Mesodermal cell (in vitro differentiated cells): ENCODE results near the gene E2F4.
A peak's percentile ranks its signal among the peaks of the same experiment; 100 is the strongest.

Experiments used
- H3K27ac ChIP-seq: 2 replicates; pipeline ENCODE4 v1.7.0; 2013; ENCODE audit warnings: mild to moderate bottlenecking, low read depth, low read length, moderate library complexity; ENCODE audit not compliant: severe bottlenecking
- H3K36me3 ChIP-seq: 2 replicates; pipeline ENCODE4 v1.7.1; 2013; ENCODE audit warnings: mild to moderate bottlenecking, low read length, moderate library complexity; ENCODE audit not compliant: control insufficient read depth, insufficient read depth
- H3K4me1 ChIP-seq: one replicate; pipeline ENCODE4 v1.7.1; 2013; ENCODE audit warnings: mild to moderate bottlenecking, low read length; ENCODE audit not compliant: insufficient read depth, control insufficient read depth, poor library complexity, severe bottlenecking
- H3K4me3 ChIP-seq: 2 replicates; pipeline ENCODE4 v1.7.0; 2013; ENCODE audit warnings: low read length, control low read depth, mild to moderate bottlenecking; ENCODE audit not compliant: insufficient read depth, poor library complexity, severe bottlenecking; ENCODE audit errors: extremely low read depth
- H3K9me3 ChIP-seq: 2 replicates; pipeline ENCODE4 v1.7.1; 2013; ENCODE audit warnings: mild to moderate bottlenecking, low read length, moderate library complexity; ENCODE audit not compliant: control insufficient read depth
- WGBS, 2 experiments: methylation state at CpG; one replicate each; pipeline ENCODE4 v1.1.5; 2013; ENCODE audit warnings: missing lambda C conversion rate in 2 of 2; ENCODE audit not compliant: insufficient coverage in 2 of 2; 5-methylcytosine and 5-hydroxymethylcytosine counted together

Gene E2F4

DNA sequence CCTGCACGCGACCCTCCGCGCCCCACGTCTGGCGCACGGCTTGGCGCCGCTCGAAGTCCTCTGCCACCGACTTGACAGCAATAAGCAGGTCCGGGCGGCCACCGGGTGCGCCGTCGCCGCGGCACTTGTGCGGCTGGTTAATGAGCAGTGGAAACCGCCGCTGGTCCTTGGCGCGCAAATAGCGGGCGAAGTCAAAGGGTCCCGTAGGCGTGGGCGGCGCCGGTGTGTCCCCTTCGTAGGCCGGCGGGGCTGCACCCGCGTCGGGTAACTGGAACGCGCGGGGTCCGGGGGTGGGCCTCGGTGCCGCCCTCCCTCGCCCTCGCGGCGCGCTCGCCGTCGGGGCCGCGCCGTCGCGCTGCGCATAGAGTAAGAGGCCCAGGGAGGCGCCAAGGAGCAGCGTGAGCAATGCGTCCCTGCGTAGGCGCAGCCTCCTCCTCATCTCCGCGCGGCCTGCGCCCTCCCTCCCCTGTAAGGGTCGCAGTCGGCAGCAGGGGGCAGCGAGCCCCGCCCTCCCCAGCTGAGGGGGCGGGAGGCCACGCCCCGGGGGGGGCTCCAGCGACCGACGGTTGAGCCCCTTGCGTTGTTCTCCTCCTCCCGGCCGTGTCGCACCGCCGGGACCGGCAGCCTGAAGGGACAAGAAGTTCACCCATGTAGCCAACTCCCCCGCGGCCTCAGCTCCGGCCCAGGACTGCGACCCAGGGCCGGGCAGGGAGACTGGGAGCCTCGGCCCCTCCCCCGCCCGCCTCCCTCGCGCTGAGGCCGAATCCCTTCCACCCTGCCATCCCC is 41.7 kb upstream of the E2F4 start:
- Histone ChIP-seq H3K4me1 (no peaks in the 10 kb centered on the region), H3K27ac (peak overlapping the region; percentile 53), H3K9me3 (no peaks in the 10 kb centered on the region), H3K4me3 (peak overlapping the region; percentile 56), H3K36me3 (peaks cover 45% of the 10 kb centered on the region)
- WGBS, 2 experiments = 19 to 21% methylated on average over 68 to 90 of the region's 94 CpGs

DNA sequence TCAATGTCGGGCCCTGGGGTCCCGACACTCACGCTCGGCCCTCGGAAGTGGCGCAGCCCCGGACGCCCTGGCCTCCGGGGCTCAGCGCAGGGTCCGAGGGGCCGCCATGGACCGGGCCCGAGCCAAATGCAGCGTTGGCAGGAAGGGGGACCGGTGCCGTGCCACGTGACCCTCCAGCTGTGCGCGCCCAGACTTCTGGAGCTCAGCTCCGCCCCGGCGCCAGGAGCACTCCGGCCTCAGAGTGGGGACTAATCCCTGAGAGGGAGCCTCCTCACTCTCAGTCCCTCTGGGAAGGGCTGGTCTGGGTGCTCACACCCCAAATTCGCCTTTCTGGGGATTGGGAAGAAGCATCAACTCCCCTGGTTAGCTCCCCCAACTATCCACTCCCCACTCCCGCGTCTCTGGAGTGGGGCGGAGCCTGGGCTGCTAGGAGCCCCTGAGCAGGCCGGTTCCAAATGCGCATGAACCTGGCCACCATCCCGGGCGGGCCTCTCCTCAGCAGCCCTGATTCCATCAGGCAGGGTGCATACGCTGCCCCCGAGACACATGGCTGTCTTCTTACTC is 41.0 kb upstream of the E2F4 start, which contains the start of gene B3GNT9:
TSS of gene B3GNT9 (minus strand) at position 166 of the 564 bp plus-strand sequence. CDS start 513 bp downstream, outside the sequence.
- 2 to 4% methylated on average over 23 to 31 of the region's 34 CpGs for WGBS, 2 experiments

DNA sequence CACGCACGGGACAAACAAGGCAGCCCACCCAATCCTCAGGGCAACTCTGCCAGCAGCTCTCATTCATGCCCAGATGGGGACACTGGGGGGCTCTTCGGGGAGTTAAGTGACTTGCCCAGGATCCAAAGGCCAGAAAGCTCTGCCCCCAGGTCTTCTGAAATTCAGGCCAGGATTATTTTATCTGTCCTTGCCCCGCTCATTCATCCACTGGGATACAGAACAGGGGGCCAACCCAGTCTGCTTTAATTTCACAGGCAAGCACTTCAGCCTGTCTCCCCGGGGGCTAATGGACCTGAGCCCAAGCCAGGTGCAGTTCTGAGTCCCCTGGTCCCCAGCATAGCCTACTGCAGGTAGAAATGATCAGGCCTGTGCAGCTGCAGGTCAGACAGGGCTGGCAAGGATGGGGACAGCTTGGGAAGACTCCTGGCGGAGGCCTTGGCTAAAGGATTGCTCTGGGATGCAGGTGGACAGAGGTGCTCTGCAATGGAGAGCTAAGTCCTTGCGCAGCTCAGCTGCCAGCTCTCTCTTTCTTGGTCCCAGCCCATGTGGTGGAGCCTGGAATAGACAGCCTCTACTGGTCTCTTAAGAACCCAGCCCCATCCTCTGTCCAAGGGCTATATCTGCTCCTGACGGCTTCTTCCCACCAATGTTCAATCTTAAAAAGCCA is 40.4 kb upstream of the E2F4 start:
- H3K27ac ChIP-seq = no peak overlapping the region
- no peaks in the 10 kb centered on the region for H3K9me3 ChIP-seq
- no peaks in the 10 kb centered on the region for H3K4me1 ChIP-seq
- H3K36me3 ChIP-seq = peaks cover 32% of the 10 kb centered on the region
- H3K4me3 ChIP-seq = peak overlapping the region; percentile 56
- 69 to 94% methylated on average over 5 of the region's 8 CpGs for WGBS, 2 experiments

More for the DNA sequence above, 41.0 kb upstream of the E2F4 start, which contains the start of gene B3GNT9:
- peak within 1 kb of the TSS; percentile 56 for H3K4me3 ChIP-seq
- H3K36me3 ChIP-seq = peaks cover 38% of the 10 kb centered on the region
- no peaks in the 10 kb centered on the region for H3K9me3 ChIP-seq
- peak within 1 kb of the TSS; percentile 53 for H3K27ac ChIP-seq
- no peaks in the 10 kb centered on the region for H3K4me1 ChIP-seq

DNA sequence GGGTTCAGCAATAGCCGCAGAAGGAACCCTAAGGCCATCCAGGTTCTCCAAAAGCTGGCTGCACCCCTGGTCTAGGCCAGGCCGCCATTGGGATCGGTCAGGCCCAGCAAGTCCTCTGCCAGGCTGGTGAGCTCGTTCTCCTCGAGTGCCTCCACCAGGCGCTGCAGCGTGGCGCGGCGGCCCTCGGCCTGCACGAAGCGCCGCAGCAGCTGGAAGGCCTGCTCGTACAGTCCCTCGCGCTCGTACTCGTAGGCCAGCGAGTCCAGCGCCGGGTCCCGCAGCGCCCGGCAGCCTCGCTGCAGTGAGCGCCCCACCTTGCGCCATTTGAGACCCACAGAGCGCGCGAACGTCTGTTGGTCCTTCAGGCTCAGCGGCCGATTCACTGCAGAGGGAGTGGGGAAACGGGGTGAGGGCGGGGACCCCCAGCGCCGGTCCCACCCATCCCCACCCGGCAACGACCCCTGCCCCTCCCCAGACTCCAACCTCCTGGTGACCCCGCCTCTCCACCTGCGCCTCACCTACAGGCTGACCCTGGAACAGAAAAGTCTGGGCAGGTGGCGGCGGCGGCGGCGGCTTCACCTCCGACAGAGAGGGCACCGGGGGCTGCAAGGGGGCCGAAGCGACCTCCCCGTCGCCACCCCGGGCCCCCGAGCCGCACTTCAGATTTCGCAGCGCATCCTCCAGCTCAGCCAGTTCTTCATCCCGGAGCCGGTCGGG is 37.2 kb upstream of the E2F4 start:
- H3K27ac ChIP-seq = no peak overlapping the region
- peaks cover 5% of the 10 kb centered on the region for H3K4me1 ChIP-seq
- 31 to 36% methylated on average over 46 to 53 of the region's 61 CpGs for WGBS, 2 experiments
- peaks cover 1% of the 10 kb centered on the region for H3K36me3 ChIP-seq
- H3K9me3 ChIP-seq = no peaks in the 10 kb centered on the region
- H3K4me3 ChIP-seq = no peak overlapping the region

DNA sequence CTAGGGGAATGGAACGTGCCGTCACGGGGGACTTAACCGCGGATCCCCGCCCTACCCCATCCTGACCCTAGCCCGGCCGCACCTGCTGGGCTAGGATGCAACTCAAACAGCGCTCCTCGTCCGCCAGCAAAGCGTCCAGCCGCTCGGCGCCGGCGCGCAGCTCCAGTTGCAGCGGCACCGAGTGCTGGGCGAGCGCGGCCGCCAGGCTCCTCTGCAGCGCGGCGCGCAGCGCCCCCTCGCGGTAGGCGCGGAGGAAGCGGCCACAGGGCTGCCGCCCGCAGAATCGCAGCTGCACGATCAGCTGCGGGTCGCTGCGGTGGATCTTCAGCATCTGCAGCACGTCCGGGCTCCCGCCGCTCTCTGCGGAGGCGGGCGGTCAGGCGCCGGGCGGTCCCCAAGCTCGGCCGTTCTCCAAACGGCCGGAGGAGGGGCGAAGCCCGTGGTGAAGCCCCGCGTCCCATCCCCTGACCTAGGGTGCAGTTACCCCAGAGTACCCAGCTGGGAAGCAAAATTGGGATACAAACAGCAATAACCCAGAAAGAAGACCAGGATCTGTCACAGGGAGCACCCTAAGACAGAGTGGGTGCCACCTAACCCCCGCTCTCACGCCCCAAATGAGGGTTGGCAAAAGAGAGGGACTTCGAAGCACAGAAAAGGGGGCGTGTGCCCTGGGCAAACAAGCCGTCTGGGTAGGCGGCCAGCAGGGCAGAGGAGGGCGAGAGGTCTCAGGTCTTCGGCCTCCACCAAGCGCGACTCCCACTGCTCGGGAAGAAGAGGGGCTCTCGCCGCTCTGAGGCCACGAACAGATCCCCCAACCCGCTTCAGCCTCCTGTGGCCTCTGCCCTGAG is 36.4 kb upstream of the E2F4 start:
- Histone ChIP-seq H3K27ac (no peak overlapping the region), H3K36me3 (no peaks in the 10 kb centered on the region), H3K4me1 (peaks cover 5% of the 10 kb centered on the region), H3K9me3 (no peaks in the 10 kb centered on the region), H3K4me3 (no peak overlapping the region)
- WGBS, 2 experiments = 5% methylated on average over 55 to 68 of the region's 74 CpGs

- no peaks in the 10 kb centered on the region for H3K9me3 ChIP-seq
- WGBS, 2 experiments = 52 to 57% methylated on average over 13 to 14 of the region's 15 CpGs
- H3K27ac ChIP-seq = no peak overlapping the region
- H3K4me3 ChIP-seq = no peak overlapping the region
- H3K4me1 ChIP-seq = peaks cover 10% of the 10 kb centered on the region
- no peaks in the 10 kb centered on the region for H3K36me3 ChIP-seq
Observed at GRCh38 chr16:67156143-67156844, 35.7 kb upstream of the E2F4 start.

DNA sequence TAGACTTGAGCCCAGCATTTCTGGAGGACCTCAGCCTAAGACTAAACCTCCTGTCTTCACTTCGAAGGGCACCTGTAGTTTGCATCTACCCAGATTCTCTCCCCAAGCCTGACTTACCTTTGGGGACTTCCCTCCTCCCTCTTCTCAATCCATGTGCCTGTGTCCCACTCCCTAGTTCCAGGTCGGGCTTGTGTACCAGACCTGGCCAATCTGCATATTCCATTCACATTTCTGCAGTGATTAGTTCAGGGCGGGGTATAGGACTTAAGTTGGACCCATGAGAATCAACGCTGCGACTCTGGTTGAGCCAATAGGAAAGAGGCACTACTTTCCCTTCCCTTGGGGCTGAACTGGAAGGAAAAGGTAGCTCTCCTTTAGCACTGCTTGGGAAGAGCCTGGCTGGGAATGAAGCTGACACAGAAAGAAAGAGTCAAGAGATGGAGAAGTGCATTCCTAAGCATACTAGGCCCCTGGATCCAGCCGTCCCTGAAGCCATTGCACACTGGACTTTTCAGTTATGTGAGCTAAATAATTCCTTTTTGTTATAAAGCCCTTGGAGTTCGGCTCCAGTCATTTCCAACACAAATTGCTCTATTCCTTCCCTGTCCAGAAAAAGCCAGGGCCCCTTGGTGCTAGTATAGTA is 34.7 kb upstream of the E2F4 start:
- WGBS, 2 experiments = 49 to 64% methylated on average over 4 to 5 of the region's 7 CpGs
- Histone ChIP-seq H3K27ac (no peak overlapping the region), H3K36me3 (no peaks in the 10 kb centered on the region), H3K9me3 (no peaks in the 10 kb centered on the region), H3K4me3 (no peak overlapping the region), H3K4me1 (peaks cover 11% of the 10 kb centered on the region)

GRCh38 chr16:67157892-67158635 is 33.9 kb upstream of the E2F4 start:
- Histone ChIP-seq H3K27ac (no peak overlapping the region), H3K4me3 (no peak overlapping the region), H3K4me1 (peaks cover 11% of the 10 kb centered on the region), H3K36me3 (no peaks in the 10 kb centered on the region), H3K9me3 (no peaks in the 10 kb centered on the region)
- 52 to 71% methylated on average over 3 of the region's 7 CpGs for WGBS, 2 experiments
